Peyer's patch (tissue), 4 donors: ENCODE data around the gene GDF7.

Experiments used
- CTCF ChIP-seq, 6 experiments: fragments of 450-650 bp in 4 of 6; fragments of 200-600 bp in 2 of 6; sonication (generic) in 1 of 6; IDR thresholded peaks; one replicate each; pipeline ENCODE4 v1.5.1; 2017 to 2019; ENCODE audit warnings: antibody characterized with exemption in 6 of 6, mild to moderate bottlenecking in 3 of 6, moderate library complexity in 1 of 6
- POLR2A ChIP-seq, 2 donors: fragments of 450-650 bp; IDR thresholded peaks; one replicate each; pipeline ENCODE4 v1.5.1; 2017; ENCODE audit warnings: antibody characterized with exemption in 2 of 2, mild to moderate bottlenecking in 2 of 2, moderate library complexity in 2 of 2

- no peak for TF ChIP-seq CTCF (IDR thresholded peaks at IDR 0.05)
- TF ChIP-seq POLR2A (IDR thresholded peaks at IDR 0.05) = no peak
Measured at GRCh38 chr2:20622731-20623130, 44.2 kb upstream of the GDF7 start.
